HG03135 (cell line): Measurements from ENCODE around the gene FOXJ1.

Source experiments
- ATAC-seq: cut with Tn5 transposase; IDR thresholded peaks from one replicate; pipeline ENCODE4 v1.9.1; 2021; ENCODE audit warnings: mild to moderate bottlenecking, moderate library complexity; ENCODE audit not compliant: unreplicated experiment

Gene FOXJ1

DNA sequence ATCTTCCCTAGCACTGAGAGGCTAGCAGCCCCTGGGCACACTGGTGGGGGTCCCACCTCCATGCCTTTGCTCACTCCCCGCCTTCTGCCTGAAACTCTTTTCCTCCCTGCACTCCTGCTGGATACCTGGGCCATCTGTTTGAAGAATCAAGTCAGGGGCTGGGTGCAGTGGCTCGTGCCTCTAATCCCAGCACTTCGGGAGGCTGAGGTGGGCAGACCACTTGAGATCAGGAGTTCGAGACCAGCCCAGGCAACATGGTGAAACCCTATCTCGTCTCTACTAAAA, 15.7 kb downstream of the FOXJ1 start:
- no peak for ATAC-seq

DNA sequence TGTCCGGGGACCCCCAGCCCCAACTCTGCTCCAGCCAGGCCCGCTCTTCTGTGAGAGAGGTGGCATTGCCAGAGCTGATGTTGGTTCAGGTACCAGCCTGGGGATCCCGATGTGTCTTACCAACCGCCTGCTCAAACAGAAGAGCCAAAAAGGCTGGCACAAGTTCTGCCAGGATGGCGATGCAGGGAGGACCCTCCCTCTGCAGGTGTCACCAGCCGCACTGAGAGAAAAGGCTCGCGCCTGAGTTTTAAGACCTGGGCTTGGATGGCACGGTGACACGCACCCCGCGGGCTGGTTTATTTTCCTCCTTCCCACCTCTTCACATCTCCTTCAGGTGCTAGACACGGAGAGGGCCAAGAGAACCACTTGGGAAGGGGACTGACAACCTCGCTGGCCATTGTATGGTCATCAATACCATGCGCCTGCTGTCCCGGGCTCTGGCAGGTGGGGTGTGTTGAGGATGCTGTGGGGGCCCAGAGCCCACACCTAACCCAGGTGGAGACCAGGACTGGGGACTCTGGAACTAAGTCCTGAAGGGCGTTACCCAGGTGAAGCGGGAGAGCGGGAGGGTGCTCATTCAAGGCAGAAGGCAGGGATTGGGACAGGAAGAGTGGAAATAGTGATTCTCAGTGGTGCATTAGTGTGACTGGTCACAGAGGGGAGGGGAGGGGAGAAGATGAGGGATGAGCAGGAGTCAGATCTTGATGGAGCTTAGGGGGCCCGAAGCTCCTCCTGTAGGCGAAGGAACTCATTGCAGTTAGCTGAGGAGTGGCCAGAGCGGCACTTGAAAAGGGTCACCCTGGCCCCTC, 16.3 kb downstream of the FOXJ1 start:
- no peak for ATAC-seq

DNA sequence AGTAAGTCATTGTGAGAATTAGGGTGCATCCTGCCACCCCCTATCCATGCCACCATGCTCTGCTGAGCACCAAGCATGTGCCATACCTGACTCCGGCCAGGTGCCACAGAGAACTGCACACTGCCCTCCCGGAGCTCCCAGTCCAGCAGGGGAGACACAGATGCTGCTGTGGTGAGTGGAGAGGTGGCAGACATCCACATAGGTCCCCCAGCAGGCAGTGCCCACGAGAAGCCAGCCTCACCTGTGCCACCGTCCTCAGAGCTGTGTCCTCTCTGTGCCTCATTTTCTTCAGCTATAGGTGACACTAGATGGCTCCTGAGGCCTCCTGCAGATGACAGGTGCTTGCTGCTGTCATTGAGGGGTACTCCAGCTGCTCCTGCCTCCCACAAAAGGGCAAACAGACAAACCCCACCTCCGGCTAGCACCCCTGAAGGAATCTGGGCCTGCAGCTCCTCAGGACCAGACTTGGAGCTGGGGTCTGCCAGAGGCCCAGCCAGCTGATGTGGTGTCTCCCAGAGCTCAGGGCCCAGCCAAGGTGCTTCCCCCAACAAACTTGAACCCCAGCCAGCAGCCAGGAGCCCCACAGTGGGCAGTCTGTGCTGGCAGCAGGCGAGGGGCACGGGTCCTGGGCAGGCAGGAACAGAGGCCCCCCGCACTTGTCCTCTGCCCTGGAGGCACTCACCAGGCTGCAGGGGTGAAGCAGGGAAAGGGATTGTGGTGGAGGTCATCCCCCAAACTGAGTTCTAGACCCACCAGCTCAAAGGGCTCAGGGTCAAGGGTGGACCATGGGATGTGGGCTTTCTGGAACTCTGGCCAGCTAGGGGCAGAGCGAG, 17.1 kb downstream of the FOXJ1 start:
- ATAC-seq, result no peak

DNA sequence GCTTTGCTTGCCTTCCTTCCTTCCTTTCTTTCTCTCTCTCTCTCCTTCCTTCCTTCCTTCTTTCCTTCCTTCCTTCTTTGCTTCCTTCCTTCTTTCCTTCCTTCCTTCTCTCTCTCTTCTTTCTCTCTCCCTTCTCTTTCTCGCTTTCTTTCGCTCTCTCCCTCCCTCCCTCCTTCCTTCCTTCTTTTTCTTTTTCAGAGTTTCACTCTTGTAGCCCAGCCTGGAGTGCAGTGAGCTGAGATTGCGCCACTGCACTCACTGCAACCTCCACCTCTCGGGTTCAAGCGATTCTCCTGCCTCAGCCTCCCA, 17.9 kb downstream of the FOXJ1 start:
- no peak for ATAC-seq

DNA sequence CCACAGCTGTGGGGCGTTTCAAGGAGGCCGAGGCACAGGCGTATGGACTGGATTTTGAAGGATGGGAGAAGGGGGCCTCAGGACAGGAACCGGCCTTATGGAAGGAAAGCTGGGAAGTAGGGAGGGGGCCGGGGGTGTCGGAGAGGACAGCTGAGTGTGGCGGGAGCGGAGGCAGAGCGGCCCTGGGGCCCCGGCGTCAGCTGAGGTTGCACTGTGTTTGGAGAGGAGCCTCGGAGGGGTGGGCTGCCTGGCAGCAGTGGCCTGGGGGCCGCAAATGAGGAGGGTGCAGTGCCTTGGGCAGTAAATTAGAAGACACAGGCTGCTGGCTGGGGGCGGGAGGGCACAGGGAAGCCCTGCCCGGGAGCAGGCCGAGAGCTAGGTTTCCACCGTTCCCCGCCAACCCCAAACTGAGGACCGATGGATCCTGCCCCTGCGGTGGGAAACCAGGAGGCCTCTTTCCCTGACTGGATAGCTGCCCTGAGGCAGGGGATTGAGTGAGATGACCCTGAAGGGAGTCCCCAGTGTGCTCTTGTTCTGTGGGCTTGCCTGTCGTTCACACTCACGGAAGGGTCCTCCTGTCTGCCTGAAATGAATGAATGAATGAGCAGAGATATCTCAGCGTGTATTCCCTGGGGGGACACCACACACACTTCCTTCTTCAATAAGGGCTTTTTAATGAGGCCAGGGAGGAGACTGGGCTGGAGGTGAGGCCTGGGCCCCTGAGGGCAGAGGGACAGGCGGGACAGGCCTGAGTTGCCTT, 18.4 kb downstream of the FOXJ1 start:
- no peak for ATAC-seq

DNA sequence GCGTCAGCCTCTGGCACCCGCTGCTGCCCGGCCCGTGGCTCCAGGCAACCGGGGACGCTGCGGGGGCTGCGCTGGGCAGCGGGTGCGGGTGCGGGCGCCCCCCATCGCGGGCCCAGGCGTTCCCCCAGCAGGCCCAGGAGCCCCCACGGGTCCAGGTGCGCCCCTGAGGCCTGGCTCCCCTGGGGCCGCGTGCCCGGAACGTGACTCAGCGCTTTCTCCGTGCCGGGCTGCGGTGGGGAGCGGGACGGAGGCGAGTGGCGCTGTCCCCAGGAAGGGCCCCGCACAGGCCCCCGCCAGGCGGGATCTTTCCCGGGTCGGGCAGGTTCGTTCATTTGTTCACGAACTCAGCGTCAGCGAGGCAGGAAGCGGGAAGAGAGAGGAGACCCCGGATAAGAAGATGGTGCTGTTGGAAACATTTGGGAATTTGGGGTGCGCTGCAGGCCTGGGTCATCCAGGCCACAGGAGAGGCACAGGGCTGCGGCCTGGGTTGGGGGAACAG, 19.1 kb downstream of the FOXJ1 start:
- ATAC-seq, result no peak

DNA sequence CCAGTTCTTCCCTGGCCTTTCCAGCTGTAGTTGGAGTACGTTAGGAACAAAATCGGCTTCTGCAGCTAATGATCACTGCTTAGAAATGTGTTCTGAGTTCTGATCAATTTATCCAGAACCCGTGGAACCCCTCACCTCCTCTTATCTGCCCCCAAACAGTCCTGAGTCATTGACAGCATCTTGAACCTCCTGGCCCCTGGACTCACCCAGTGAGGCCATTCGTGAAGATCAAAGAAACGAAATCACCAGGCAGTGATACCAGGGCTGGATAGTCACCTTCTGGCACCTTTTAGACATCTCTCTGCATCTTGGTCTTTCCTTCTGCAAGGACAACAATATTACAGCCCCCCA, 20.4 kb downstream of the FOXJ1 start:
- no peak for ATAC-seq

DNA sequence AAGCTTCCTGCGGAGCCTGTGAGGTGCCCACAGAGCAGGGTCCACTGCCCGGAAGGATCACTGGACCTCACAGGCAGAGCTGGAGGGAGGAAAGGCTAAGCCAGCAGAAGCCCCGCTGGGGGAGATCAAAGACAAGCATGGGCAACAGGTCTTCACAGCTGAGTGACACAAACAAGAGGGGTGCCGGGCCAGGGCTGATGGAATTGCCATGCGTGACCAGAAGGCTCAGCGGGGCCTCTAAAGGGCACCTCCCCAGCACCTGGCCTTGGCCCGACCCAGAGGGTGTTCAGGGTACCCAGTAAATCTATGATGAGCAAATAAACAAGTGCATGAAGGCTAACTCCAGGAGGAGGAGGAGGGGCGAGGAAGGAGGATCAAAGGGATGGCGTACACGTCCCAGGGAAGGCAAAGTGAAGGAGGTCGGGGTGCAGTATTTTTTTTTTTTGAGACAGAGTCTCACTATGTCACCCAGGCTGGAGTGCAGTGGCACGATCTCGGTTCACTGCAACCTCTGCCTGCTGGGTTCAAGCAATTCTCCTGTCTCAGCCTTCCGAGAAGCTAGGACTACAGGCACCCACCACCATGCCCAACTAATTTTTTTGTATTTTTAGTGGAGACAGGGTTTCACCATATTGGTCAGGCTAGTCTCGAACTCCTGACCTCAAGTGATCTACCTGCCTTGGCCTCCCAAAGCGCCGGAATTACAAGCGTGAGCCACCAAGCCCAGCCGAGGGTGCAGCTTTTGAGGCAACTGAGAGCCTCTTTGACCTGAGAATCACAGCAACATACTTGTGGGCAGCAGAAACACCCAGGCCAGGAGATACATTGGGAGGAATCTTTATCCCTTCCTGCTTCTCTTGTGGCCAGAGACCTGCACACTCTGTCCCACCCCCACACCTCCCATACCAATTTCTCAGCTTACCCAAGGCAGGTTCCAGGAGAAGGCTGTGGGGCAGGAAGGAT, 21.4 kb downstream of the FOXJ1 start:
- ATAC-seq, result no peak

DNA sequence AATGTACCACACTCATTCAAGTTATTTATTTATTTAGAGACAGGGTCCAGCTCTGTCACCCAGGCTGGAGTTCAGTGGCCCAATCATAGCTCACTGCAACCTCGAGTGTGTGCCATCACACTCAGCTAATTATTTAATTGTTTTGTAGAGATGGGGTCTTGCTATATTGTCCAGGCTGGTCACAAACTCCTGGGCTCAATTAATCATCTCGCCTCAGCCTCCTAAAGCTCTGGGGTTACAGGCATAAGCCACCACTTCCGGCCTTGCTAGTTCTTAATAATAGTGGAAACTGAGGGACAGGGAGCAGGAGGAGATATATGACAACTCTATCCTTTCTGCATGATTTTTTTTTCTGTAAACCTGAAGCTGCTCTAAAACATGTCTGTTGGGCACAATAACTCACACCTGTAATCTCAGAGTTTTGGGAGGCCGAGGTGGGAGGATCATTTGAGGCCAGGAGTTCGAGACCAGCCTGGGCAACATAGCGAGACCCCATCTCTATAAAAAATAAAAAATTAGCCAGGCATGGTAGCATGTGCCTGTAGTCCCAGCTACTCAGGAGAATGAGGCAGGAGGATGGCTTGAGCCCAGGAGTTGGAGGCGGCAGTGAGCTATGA, 25.8 kb downstream of the FOXJ1 start:
- ATAC-seq, result no peak

DNA sequence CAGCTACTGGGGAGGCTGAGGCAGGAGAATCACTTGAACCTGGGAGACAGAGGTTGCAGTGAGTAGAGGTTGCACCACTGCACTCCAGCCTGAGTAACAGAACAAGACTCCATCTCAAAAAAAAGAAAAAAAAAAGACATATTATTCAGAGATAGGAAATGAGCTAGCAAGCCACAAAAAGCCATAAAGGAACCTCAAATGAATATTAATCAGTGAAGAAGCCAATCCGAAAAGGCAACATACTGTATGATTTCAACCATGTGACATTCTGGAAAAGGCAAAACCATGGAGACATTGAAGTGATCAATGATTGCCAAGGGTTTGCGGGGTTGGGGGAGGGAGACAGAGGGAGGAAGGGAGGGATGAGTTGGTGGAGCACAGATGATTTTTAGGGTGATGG, 29.1 kb downstream of the FOXJ1 start:
- no peak for ATAC-seq

DNA sequence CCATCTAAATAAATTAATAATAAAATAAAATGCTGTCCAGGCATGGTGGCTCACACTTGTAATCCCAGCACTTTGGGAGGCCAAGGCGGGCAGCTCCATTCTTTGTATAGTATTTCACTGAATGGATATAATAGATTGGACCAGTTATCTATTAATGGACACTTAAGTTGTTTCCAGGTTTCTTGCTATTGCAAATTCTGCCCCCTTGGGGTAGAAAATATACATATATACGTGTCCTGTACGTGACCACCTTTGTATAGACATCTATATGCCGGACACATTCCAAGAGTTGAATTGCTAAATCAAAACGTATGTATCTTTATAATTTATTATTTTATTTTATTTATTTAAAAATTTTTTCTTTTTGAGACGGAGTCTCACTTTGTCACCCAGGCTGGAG, 33.5 kb downstream of the FOXJ1 start:
- ATAC-seq, result no peak

DNA sequence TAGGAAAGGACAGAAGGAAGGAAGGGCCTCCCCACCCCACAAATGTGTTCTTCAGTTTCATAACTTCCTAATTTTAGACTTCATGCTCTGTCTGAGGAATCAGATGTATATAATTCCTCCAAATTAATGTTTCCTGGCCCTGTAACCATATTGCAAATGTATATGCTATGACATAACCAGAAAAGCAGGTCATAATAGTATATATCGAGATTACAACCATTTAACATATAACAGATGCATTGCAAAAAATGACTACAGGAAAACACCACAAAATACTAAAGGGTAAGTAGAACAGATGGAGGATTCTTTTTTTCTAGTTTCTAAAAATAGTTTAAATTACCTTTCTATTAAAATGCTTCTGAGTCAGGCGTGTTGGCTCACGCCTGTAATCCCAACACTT, 34.3 kb downstream of the FOXJ1 start:
- ATAC-seq, result no peak

DNA sequence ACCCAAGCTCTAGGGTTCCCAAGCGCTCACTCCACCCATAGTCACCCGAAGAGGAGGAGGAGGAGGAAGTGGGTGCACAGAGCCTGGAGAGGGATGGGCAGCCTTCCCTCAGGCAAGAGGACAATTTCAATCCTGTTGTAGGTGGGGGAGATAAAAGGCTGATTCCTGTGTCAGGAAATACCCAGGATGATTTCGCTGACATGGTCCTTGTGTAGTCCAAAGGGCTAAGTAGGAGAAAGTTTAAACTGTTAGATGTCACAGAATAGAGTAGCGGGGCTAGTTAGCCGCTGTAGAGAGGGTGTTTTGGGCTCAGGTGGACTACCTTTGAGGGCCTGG, 36.2 kb downstream of the FOXJ1 start:
- no peak for ATAC-seq

DNA sequence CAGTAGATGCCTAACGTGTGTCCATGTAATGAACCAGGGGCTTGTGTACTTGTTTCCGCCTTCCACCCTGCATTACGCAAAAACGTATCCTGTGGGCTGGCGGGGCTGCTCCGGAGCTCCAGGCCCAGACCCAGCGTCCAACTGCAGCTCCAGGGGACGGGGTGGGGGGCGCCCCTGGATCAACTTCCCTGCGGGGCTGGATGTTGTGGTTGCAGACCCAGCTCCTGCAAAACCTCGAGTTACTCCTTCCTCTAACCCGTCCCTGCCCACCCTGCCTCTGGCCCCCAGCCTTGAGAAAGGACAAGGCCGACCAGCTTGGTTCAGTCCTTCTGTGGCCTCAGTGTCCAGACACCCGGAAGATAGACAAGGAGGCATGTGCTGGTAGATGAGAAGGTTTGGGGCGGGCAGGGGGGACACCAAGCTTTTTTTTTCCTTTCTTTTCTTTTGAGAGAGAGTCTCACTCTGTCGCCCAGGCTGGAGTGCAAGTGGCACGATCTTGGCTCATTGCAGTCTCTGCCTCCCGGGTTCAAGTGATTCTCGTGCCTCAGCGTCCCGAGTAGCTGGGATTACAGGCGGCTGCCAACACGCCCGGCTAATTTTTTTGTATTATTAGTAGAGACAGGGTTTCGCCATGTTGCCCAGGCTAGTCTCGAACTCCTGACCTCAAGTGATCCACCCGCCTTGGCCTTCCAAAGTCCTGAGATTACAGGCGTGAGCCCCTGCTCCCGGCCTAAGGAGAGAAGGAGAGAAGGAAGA, 36.7 kb downstream of the FOXJ1 start:
- ATAC-seq, result peak; percentile 9

DNA sequence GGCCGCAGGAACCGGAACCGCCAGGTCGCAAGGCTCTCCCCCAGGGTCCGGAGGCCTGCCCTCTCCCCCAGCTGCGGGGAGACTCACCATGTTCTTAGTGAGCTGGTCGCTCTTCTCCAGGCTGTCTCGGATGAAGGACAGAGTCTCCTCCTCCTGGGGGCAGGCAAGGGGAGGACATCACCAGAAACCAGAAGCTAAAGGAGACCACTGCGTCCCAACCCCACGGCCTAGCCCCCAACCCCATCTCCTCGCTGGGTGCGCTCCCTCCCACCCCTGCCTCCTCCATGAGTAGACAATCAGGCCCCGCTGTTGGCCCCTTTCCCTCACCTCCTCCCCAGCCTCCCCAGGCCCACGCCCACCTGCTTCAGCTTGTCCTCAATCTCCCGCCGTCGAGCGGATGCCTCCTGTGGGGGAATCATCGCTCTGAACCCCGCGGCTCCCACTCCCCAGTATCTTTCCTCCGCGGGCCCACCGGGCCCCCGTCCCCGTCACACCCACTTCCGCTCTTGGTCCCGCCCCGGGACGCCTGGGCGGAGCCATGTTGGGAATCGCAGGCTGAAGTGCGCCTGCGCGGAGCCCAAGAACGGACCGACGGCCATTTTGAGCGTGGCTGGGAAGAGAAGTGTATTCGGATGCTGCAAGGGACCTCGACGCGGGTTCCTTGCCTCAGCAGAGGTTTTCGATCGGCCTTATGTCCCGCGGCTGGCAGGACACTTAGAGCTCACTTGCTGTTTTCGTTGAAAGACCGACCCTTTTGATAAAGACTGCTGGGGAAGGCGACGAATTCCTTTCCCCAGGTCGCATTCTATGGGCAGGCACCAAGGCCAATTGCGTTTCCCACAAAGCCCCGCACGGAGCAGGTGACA, 37.5 kb downstream of the FOXJ1 start, which contains the start of gene EXOC7:
EXOC7 (minus strand) TSS at position 514 of the 866 bp plus-strand sequence; CDS start at position 419, 95 bp downstream.
- ATAC-seq, result peak; percentile 86

DNA sequence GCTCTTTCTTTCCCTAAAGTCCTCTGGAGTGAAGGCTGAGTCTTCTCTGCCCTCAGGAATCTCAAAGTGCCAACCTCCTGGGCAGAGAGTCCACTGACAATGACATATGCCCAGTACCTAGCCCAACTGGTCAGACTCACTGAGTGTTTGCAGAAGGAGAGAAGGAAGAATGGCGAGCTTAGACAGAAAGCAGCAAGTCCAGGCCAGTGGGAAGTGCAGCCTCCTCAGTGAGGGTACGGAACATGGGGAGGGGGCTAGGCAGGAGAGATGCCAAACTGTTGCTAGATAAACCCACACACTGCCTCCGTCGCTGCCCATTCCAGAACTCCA, 38.1 kb downstream of the FOXJ1 start:
- ATAC-seq, result no peak

DNA sequence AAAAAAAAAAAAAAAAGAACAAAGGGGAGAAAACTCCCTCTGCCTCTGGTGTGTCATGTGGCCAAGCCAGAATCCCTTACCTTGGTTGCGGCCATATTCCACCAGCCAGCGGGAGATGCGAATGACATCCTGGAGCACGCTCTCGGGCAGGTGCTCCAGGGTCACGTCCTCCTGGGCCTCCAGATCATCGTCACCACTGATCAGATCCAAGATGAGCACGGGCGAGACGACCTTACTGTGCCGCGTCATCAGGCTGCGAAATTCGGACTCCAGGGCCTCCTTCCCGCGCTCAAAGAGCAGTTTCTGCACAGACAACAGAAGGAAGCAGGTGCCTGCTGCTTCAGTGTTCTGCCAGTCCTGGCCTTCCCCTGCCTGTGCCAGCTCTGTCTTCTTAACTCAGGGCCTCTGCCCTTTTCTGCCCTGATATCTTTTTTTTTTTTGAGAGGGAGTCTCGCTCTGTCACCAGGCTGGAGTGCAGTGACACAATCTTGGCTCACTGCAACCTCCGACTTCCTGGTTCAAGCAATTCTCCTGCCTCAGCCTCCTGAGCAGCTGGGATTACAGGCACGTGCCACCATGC, 43.2 kb downstream of the FOXJ1 start:
- no peak for ATAC-seq

DNA sequence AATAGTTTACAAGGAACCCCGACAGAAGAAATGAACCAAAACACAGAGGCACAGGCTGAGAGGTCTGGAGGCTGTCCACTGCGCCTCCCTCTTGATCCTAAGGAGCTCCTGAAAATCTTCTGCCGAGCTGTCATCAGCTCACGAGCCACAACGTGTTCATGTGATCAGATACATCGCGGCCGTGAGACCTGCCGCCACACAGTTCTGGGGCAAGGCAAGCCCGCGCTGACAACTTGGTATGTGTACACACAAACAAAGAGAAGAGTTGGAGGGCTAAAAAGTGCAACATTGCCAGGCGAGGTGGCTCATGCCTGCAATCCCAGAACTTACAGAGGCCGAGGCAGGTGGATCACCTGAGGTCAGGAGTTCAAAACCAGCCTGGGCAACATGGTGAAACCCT, 45.1 kb downstream of the FOXJ1 start:
- no peak for ATAC-seq
